ENCODE data around the gene BBS10. TPM values are rescaled to one million over a fixed set of nuclear protein-coding genes. Genes with fewer than 3 reads are reported as not detected.

Gene BBS10
- total RNA-seq, 2 experiments from 2014 or later, result 3.7 to 3.9 TPM

- no peak for DNase-seq
- CTCF ChIA-PET, result no interaction called here
- Mint-ChIP-seq H3K27me3 (peaks cover 7% of the 10 kb centered on the region), H3K27ac (no peak overlapping the region), H3K4me3 (no peak overlapping the region), H3K9me3 (no peaks in the 10 kb centered on the region), H3K36me3 (ENCODE audit: low read depth) (no peaks in the 10 kb centered on the region), H3K4me1 (ENCODE audit: low read depth) (no peaks in the 10 kb centered on the region)
- intact Hi-C loops (cut with micrococcal nuclease), result no loop called here
- ATAC-seq, result no peak
- no peak for TF ChIP-seq CTCF (IDR thresholded peaks at IDR 0.05)
- POLR2A ChIA-PET, result no interaction called here
Measured at GRCh38 chr12:76318773-76319594, 29.2 kb downstream of the BBS10 start.

GRCh38 chr12:76317976-76318375 is 30.2 kb downstream of the BBS10 start:
- no peak for ATAC-seq
- TF ChIP-seq CTCF (IDR thresholded peaks at IDR 0.05), result no peak
- Mint-ChIP-seq H3K4me1 (ENCODE audit: low read depth) (no peaks in the 10 kb centered on the region), H3K27ac (no peak overlapping the region), H3K9me3 (no peaks in the 10 kb centered on the region), H3K36me3 (ENCODE audit: low read depth) (no peaks in the 10 kb centered on the region), H3K27me3 (peaks cover 10% of the 10 kb centered on the region), H3K4me3 (no peak overlapping the region)
- ChIA-PET CTCF (no interaction called here), POLR2A (no interaction called here)
- DNase-seq, result no peak
- intact Hi-C loops (cut with micrococcal nuclease), result no loop called here

GRCh38 chr12:76316468-76316867 is 31.7 kb downstream of the BBS10 start:
- Mint-ChIP-seq H3K9me3 (no peaks in the 10 kb centered on the region), H3K36me3 (ENCODE audit: low read depth) (no peaks in the 10 kb centered on the region), H3K4me3 (no peak overlapping the region), H3K27ac (no peak overlapping the region), H3K27me3 (peaks cover 10% of the 10 kb centered on the region), H3K4me1 (ENCODE audit: low read depth) (no peaks in the 10 kb centered on the region)
- CTCF ChIA-PET, result interaction anchor here (1.1 to 1.2 kb wide), 2 partner anchors 21 to 45 kb away, joined by 3 to 4 read pairs; no protein-coding TSS in a partner anchor
- no peak for TF ChIP-seq CTCF (IDR thresholded peaks at IDR 0.05)
- DNase-seq (no peak), ATAC-seq (no peak)
- POLR2A ChIA-PET, result interaction anchor here (0.6 kb wide), 1 partner anchor 248 kb away, joined by 3 read pairs; no protein-coding TSS in a partner anchor
- intact Hi-C loops (cut with micrococcal nuclease), result no loop called here

- Mint-ChIP-seq H3K36me3 (ENCODE audit: low read depth) (no peaks in the 10 kb centered on the region), H3K27ac (no peak overlapping the region), H3K27me3 (peaks cover 11% of the 10 kb centered on the region), H3K4me1 (ENCODE audit: low read depth) (no peaks in the 10 kb centered on the region), H3K9me3 (no peaks in the 10 kb centered on the region), H3K4me3 (no peak overlapping the region)
- DNase-seq (no peak), ATAC-seq (no peak)
- intact Hi-C loops (cut with micrococcal nuclease), result no loop called here
- POLR2A ChIA-PET, result interaction anchor here (0.5 kb wide), 1 partner anchor 113 kb away, joined by 3 read pairs; no protein-coding TSS in a partner anchor
- CTCF ChIA-PET, result no interaction called here
- no peak for TF ChIP-seq CTCF (IDR thresholded peaks at IDR 0.05)
Measured at GRCh38 chr12:76313299-76313698, 34.9 kb downstream of the BBS10 start.

GRCh38 chr12:76312315-76312714 is 35.9 kb downstream of the BBS10 start:
- intact Hi-C loops (cut with micrococcal nuclease), result no loop called here
- Mint-ChIP-seq H3K4me1 (ENCODE audit: low read depth) (no peaks in the 10 kb centered on the region), H3K9me3 (no peaks in the 10 kb centered on the region), H3K27ac (no peak overlapping the region), H3K27me3 (peaks cover 11% of the 10 kb centered on the region), H3K36me3 (ENCODE audit: low read depth) (no peaks in the 10 kb centered on the region), H3K4me3 (no peak overlapping the region)
- no peak for ATAC-seq
- no peak for TF ChIP-seq CTCF (IDR thresholded peaks at IDR 0.05)
- CTCF ChIA-PET, result no interaction called here
- no peak for DNase-seq
- POLR2A ChIA-PET, result no interaction called here

All from activated CD8-positive, alpha-beta T cell treated with anti-CD3 and anti-CD28 coated beads for 36 hours (primary cell).